CD4-positive, alpha-beta memory T cell (primary cell): ENCODE results near the gene CATSPERB. TPM values are rescaled to one million over a fixed set of nuclear protein-coding genes. Genes with fewer than 3 reads are reported as not detected.
"Not testable (repeated sequence)": the region's sequence is repeated elsewhere in the genome, so short reads cannot be mapped to it uniquely, and the experiment has no call there.

Experiments
- CTCF ChIA-PET: fragments of 350-600 bp; sonication (Branson Sonifier 250); formaldehyde crosslinking; loops from one replicate; lab custom pipeline; 2021; ENCODE audit warnings: inconsistent platforms; ENCODE audit not compliant: partially characterized antibody; lab: Charles Lee
- POLR2A ChIA-PET: fragments of 350-600 bp; sonication (Branson Sonifier 250); formaldehyde crosslinking; loops from one replicate; lab custom pipeline; 2021; ENCODE audit not compliant: partially characterized antibody; lab: Charles Lee
- DNase-seq, 5 donors: peaks; one replicate each; pipeline versions ENCODE4 v3.0.0 to v3.0.0-alpha.2; 2020 to 2022; ENCODE audit warnings: mixed read lengths in 1 of 5
- H3K27ac ChIP-seq: one replicate; pipeline ENCODE4 v1.7.0; 2013; ENCODE audit warnings: low read depth, low read length
- H3K27me3 ChIP-seq: 2 replicates; pipeline ENCODE4 v1.7.0; 2013; ENCODE audit warnings: mild to moderate bottlenecking, low read length, moderate library complexity; ENCODE audit not compliant: insufficient read depth
- H3K36me3 ChIP-seq: 2 replicates; pipeline ENCODE4 v1.7.0; 2013; ENCODE audit warnings: mild to moderate bottlenecking, low read length, moderate library complexity; ENCODE audit not compliant: insufficient read depth
- H3K4me1 ChIP-seq: 2 replicates; pipeline ENCODE4 v1.7.0; 2013; ENCODE audit warnings: mild to moderate bottlenecking, low read length, moderate library complexity; ENCODE audit not compliant: insufficient read depth
- H3K4me3 ChIP-seq, 2 donors: one replicate each; pipeline ENCODE4 v1.7.0; 2013; ENCODE audit warnings: low read length in 2 of 2, mild to moderate bottlenecking in 1 of 2
- H3K9me3 ChIP-seq, 2 donors: one replicate each; pipeline ENCODE4 v1.7.0; 2013; ENCODE audit warnings: low read length in 2 of 2, control low read depth in 1 of 2; ENCODE audit not compliant: control insufficient read depth in 1 of 2
- H3K27ac Mint-ChIP-seq, 7 donors: one replicate each; pipeline ENCODE4 v1.8.0; 2020 to 2021; ENCODE audit warnings: mixed read lengths in 7 of 7, mild to moderate bottlenecking in 6 of 7, inconsistent platforms in 3 of 7, moderate library complexity in 3 of 7
- H3K27me3 Mint-ChIP-seq, 2 donors: one replicate each; pipeline ENCODE4 v1.8.0; 2020 to 2021; ENCODE audit warnings: mixed read lengths in 2 of 2
- H3K36me3 Mint-ChIP-seq, 2 donors: one replicate each; pipeline ENCODE4 v1.8.0; 2020 to 2021; ENCODE audit warnings: mixed read lengths in 2 of 2, inconsistent platforms in 1 of 2, mild to moderate bottlenecking in 1 of 2
- H3K4me1 Mint-ChIP-seq, 4 donors: one replicate each; pipeline ENCODE4 v1.8.0; 2020 to 2021; ENCODE audit warnings: mixed read lengths in 4 of 4, mild to moderate bottlenecking in 1 of 4
- H3K4me3 Mint-ChIP-seq, 8 donors: one replicate each; pipeline ENCODE4 v1.8.0; 2020 to 2021; ENCODE audit warnings: mixed read lengths in 8 of 8, mild to moderate bottlenecking in 7 of 8, moderate library complexity in 6 of 8, inconsistent platforms in 3 of 8
- H3K9me3 Mint-ChIP-seq, 8 donors: one replicate each; pipeline ENCODE4 v1.8.0; 2020 to 2021; ENCODE audit warnings: mixed read lengths in 8 of 8, mild to moderate bottlenecking in 5 of 8, inconsistent platforms in 3 of 8, moderate library complexity in 1 of 8
- intact Hi-C: fragments of 100-400 bp; cut with micrococcal nuclease; formaldehyde crosslinking; loops from one replicate; pipeline ENCODE4 v1.15.1; 2023
- polyA plus RNA-seq, 2 donors: library from polyadenylated mRNA; unstranded; fragments of 300-500 nt; fragmentation: Illumina TruSeq; gene quantifications; one replicate each; pipeline ENCODE4 v1.2.3, GENCODE V29; 2021
- total RNA-seq, 2 experiments: library from RNA; stranded (reverse); gene quantifications; one replicate each; pipeline ENCODE4 v1.2.3, GENCODE V29; 2021

The CATSPERB gene
- total and polyA plus RNA-seq, 4 experiments from 2014 or later, result 1.2 to 6.7 (median 3.7) TPM

GRCh38 chr14:91554535-91555332, 177.2 kb downstream of the CATSPERB start:
- Histone ChIP-seq H3K4me3 (no peak overlapping the region), H3K9me3 (no peaks in the 10 kb centered on the region), H3K27ac (no peak overlapping the region), H3K4me1 (no peaks in the 10 kb centered on the region), H3K27me3 (no peaks in the 10 kb centered on the region), H3K36me3 (no peaks in the 10 kb centered on the region)
- Mint-ChIP-seq H3K4me3 (no peak overlapping the region), H3K27me3 (no peaks in the 10 kb centered on the region), H3K27ac (no peak overlapping the region), H3K4me1 (no peaks in the 10 kb centered on the region), H3K36me3 (peaks cover 0 to 17% of the 10 kb centered on the region in 2 donors), H3K9me3 (peaks cover 0 to 13% (median 5%) of the 10 kb centered on the region in 8 donors)
- ChIA-PET POLR2A (no interaction called here), CTCF (no interaction called here)
- intact Hi-C loops, result no loop called here
- no peak for DNase-seq

GRCh38 chr14:91548108-91548507, 183.8 kb downstream of the CATSPERB start:
- Histone ChIP-seq H3K4me1 (no peaks in the 10 kb centered on the region), H3K9me3 (no peaks in the 10 kb centered on the region), H3K27ac (no peak overlapping the region), H3K4me3 (no peak overlapping the region), H3K27me3 (no peaks in the 10 kb centered on the region), H3K36me3 (no peaks in the 10 kb centered on the region)
- Mint-ChIP-seq H3K4me3 (no peak overlapping the region), H3K4me1 (no peaks in the 10 kb centered on the region), H3K36me3 (no peaks in the 10 kb centered on the region), H3K27me3 (no peaks in the 10 kb centered on the region), H3K9me3 (peaks cover 0 to 5% (median 2%) of the 10 kb centered on the region in 8 donors), H3K27ac (no peak overlapping the region)
- intact Hi-C loops, result no loop called here
- POLR2A ChIA-PET, result no interaction called here
- CTCF ChIA-PET, result no interaction called here
- no peak for DNase-seq

- H3K27me3 ChIP-seq, result no peaks in the 10 kb centered on the region
- CTCF ChIA-PET, result no interaction called here
- Mint-ChIP-seq H3K36me3 (peaks cover 3 to 10% of the 10 kb centered on the region in 2 donors), H3K9me3 (peaks cover 0 to 20% (median 16%) of the 10 kb centered on the region in 8 donors), H3K4me1 (no peaks in the 10 kb centered on the region), H3K27me3 (no peaks in the 10 kb centered on the region), H3K4me3 (no peak overlapping the region), H3K27ac (no peak overlapping the region)
- H3K4me3 ChIP-seq, result no peak overlapping the region
- POLR2A ChIA-PET, result no interaction called here
- no peak for DNase-seq
- H3K4me1 ChIP-seq, result no peaks in the 10 kb centered on the region
- intact Hi-C loops, result no loop called here
- H3K27ac ChIP-seq, result no peak overlapping the region
- no peaks in the 10 kb centered on the region for H3K36me3 ChIP-seq
- H3K9me3 ChIP-seq, result peaks cover 0 to 2% of the 10 kb centered on the region in 2 donors
Observed at GRCh38 chr14:91545946-91546716, 185.8 kb downstream of the CATSPERB start.

- Mint-ChIP-seq H3K36me3 (peaks cover 3 to 18% of the 10 kb centered on the region in 2 donors), H3K27me3 (peaks cover 2% of the 10 kb centered on the region in 2 donors), H3K4me1 (no peaks in the 10 kb centered on the region), H3K4me3 (no peak overlapping the region), H3K27ac (no peak overlapping the region), H3K9me3 (peaks cover 0 to 27% (median 23%) of the 10 kb centered on the region in 8 donors)
- Histone ChIP-seq H3K9me3 (peaks cover 0 to 6% of the 10 kb centered on the region in 2 donors), H3K36me3 (no peaks in the 10 kb centered on the region), H3K4me1 (no peaks in the 10 kb centered on the region), H3K27ac (no peak overlapping the region), H3K27me3 (no peaks in the 10 kb centered on the region), H3K4me3 (no peak overlapping the region)
- ChIA-PET CTCF (no interaction called here), POLR2A (interaction anchor here (0.7 kb wide), 1 partner anchor 34 kb away, joined by 3 read pairs; no protein-coding TSS in a partner anchor)
- intact Hi-C loops, result no loop called here
- DNase-seq, result no peak
Observed at GRCh38 chr14:91545204-91545603, 186.7 kb downstream of the CATSPERB start.

- no peaks in the 10 kb centered on the region for H3K27me3 ChIP-seq
- peaks cover 5 to 12% of the 10 kb centered on the region in 2 donors for H3K27me3 Mint-ChIP-seq
- no peak for DNase-seq
- no peaks in the 10 kb centered on the region for H3K4me1 ChIP-seq
- H3K9me3 ChIP-seq, result peaks cover 0 to 6% of the 10 kb centered on the region in 2 donors
- H3K27ac Mint-ChIP-seq, result no peak overlapping the region
- intact Hi-C loops, result no loop called here
- peaks cover 0 to 31% (median 19%) of the 10 kb centered on the region in 8 donors for H3K9me3 Mint-ChIP-seq
- POLR2A ChIA-PET, result no interaction called here
- H3K27ac ChIP-seq, result no peak overlapping the region
- H3K4me3 Mint-ChIP-seq, result no peak overlapping the region
- H3K4me1 Mint-ChIP-seq, result no peaks in the 10 kb centered on the region
- no peak overlapping the region for H3K4me3 ChIP-seq
- peaks cover 3 to 23% of the 10 kb centered on the region in 2 donors for H3K36me3 Mint-ChIP-seq
- no peaks in the 10 kb centered on the region for H3K36me3 ChIP-seq
- CTCF ChIA-PET, result interaction anchor here (0.6 kb wide), 1 partner anchor 37 kb away, joined by 3 read pairs; no protein-coding TSS in a partner anchor
Observed at GRCh38 chr14:91536327-91536726, 195.6 kb downstream of the CATSPERB start.

- DNase-seq, H3K36me3 Mint-ChIP-seq, H3K4me1 Mint-ChIP-seq, H3K27me3 ChIP-seq, H3K4me3 Mint-ChIP-seq, H3K36me3 ChIP-seq, H3K9me3 ChIP-seq, intact Hi-C loops, H3K27ac Mint-ChIP-seq, CTCF ChIA-PET, H3K27ac ChIP-seq, H3K27me3 Mint-ChIP-seq, H3K4me3 ChIP-seq, H3K4me1 ChIP-seq: not testable (repeated sequence)
- POLR2A ChIA-PET, result interaction anchor here (0.7 kb wide), 1 partner anchor 34 kb away, joined by 6 read pairs; no protein-coding TSS in a partner anchor
- H3K9me3 Mint-ChIP-seq, result peaks cover 0 to 13% (median 3%) of the 10 kb centered on the region in 8 donors
Observed at GRCh38 chr14:91534059-91534458, 197.8 kb downstream of the CATSPERB start.

- intact Hi-C loops, result no loop called here
- Histone ChIP-seq H3K36me3 (no peaks in the 10 kb centered on the region), H3K27me3 (no peaks in the 10 kb centered on the region), H3K4me3 (no peak overlapping the region), H3K9me3 (no peaks in the 10 kb centered on the region), H3K4me1 (no peaks in the 10 kb centered on the region), H3K27ac (no peak overlapping the region)
- no peak for DNase-seq
- H3K9me3 Mint-ChIP-seq, result peaks cover 0 to 9% (median 2%) of the 10 kb centered on the region in 8 donors
- peaks cover 1 to 6% of the 10 kb centered on the region in 2 donors for H3K36me3 Mint-ChIP-seq
- H3K4me3 Mint-ChIP-seq, result no peak overlapping the region
- POLR2A ChIA-PET, result no interaction called here
- no peaks in the 10 kb centered on the region for H3K4me1 Mint-ChIP-seq
- H3K27ac Mint-ChIP-seq, result no peak overlapping the region
- peaks cover 3 to 8% of the 10 kb centered on the region in 2 donors for H3K27me3 Mint-ChIP-seq
- CTCF ChIA-PET, result no interaction called here
Observed at GRCh38 chr14:91533623-91534022, 198.3 kb downstream of the CATSPERB start.
